ENCODE data around the gene ADGRB2.

ADGRB2 gene

GRCh38 chr1:31703431-31704270 is 60.5 kb downstream of the ADGRB2 start, which contains the start of gene COL16A1:
COL16A1 (minus strand) TSS chr1:31704017; CDS start chr1:31702193, 1,824 bp downstream.
- Mint-ChIP-seq H3K27me3 (peaks cover 34% of the 10 kb centered on the region), H3K9me3 (no peaks in the 10 kb centered on the region), H3K36me3 (no peaks in the 10 kb centered on the region), H3K4me3 (peak within 1 kb of the TSS; percentile 22), H3K4me1 (peaks cover 70% of the 10 kb centered on the region), H3K27ac (peak within 1 kb of the TSS; percentile 58)
- ATAC-seq, result no peak

- H3K27me3 Mint-ChIP-seq, result peaks cover 30% of the 10 kb centered on the region
- no peaks in the 10 kb centered on the region for H3K36me3 Mint-ChIP-seq
- no peaks in the 10 kb centered on the region for H3K9me3 Mint-ChIP-seq
- peaks cover 70% of the 10 kb centered on the region for H3K4me1 Mint-ChIP-seq
- no peak overlapping the region for H3K27ac Mint-ChIP-seq
- no peak for ATAC-seq
- no peak overlapping the region for H3K4me3 Mint-ChIP-seq
Observed at GRCh38 chr1:31702836-31703404, 61.2 kb downstream of the ADGRB2 start.

GRCh38 chr1:31701091-31701736 is 62.9 kb downstream of the ADGRB2 start:
- Mint-ChIP-seq H3K27ac (no peak overlapping the region), H3K9me3 (no peaks in the 10 kb centered on the region), H3K27me3 (peaks cover 24% of the 10 kb centered on the region), H3K4me3 (no peak overlapping the region), H3K36me3 (no peaks in the 10 kb centered on the region), H3K4me1 (peaks cover 57% of the 10 kb centered on the region)
- no peak for ATAC-seq

- Mint-ChIP-seq H3K36me3 (no peaks in the 10 kb centered on the region), H3K27me3 (peaks cover 20% of the 10 kb centered on the region), H3K4me1 (peaks cover 53% of the 10 kb centered on the region), H3K4me3 (no peak overlapping the region), H3K9me3 (no peaks in the 10 kb centered on the region), H3K27ac (no peak overlapping the region)
- ATAC-seq, result no peak
Observed at GRCh38 chr1:31700468-31701090, 63.6 kb downstream of the ADGRB2 start.

- Mint-ChIP-seq H3K4me1 (peaks cover 42% of the 10 kb centered on the region), H3K36me3 (no peaks in the 10 kb centered on the region), H3K27me3 (peaks cover 8% of the 10 kb centered on the region), H3K9me3 (no peaks in the 10 kb centered on the region), H3K4me3 (no peak overlapping the region), H3K27ac (peak overlapping the region; percentile 56)
- peak; percentile 67 for ATAC-seq
Observed at GRCh38 chr1:31699341-31699891, 64.7 kb downstream of the ADGRB2 start.

GRCh38 chr1:31697369-31697984 is 66.7 kb downstream of the ADGRB2 start:
- Mint-ChIP-seq H3K9me3 (no peaks in the 10 kb centered on the region), H3K4me3 (no peak overlapping the region), H3K27ac (no peak overlapping the region), H3K4me1 (peaks cover 33% of the 10 kb centered on the region), H3K36me3 (no peaks in the 10 kb centered on the region), H3K27me3 (no peaks in the 10 kb centered on the region)
- ATAC-seq, result no peak

GRCh38 chr1:31696242-31696641 is 67.9 kb downstream of the ADGRB2 start:
- Mint-ChIP-seq H3K4me1 (peaks cover 33% of the 10 kb centered on the region), H3K4me3 (no peak overlapping the region), H3K27me3 (peaks cover 6% of the 10 kb centered on the region), H3K27ac (no peak overlapping the region), H3K36me3 (no peaks in the 10 kb centered on the region), H3K9me3 (no peaks in the 10 kb centered on the region)
- ATAC-seq, result no peak

GRCh38 chr1:31695327-31695726 is 68.8 kb downstream of the ADGRB2 start:
- Mint-ChIP-seq H3K4me1 (peaks cover 25% of the 10 kb centered on the region), H3K27ac (no peak overlapping the region), H3K4me3 (no peak overlapping the region), H3K9me3 (no peaks in the 10 kb centered on the region), H3K36me3 (no peaks in the 10 kb centered on the region), H3K27me3 (peaks cover 13% of the 10 kb centered on the region)
- ATAC-seq, result no peak

GRCh38 chr1:31694964-31695313 is 69.2 kb downstream of the ADGRB2 start:
- Mint-ChIP-seq H3K27me3 (peaks cover 13% of the 10 kb centered on the region), H3K4me1 (peaks cover 21% of the 10 kb centered on the region), H3K9me3 (no peaks in the 10 kb centered on the region), H3K27ac (no peak overlapping the region), H3K4me3 (no peak overlapping the region), H3K36me3 (no peaks in the 10 kb centered on the region)
- no peak for ATAC-seq

- H3K9me3 Mint-ChIP-seq, result no peaks in the 10 kb centered on the region
- H3K27me3 Mint-ChIP-seq, result peaks cover 16% of the 10 kb centered on the region
- H3K27ac Mint-ChIP-seq, result no peak overlapping the region
- peaks cover 15% of the 10 kb centered on the region for H3K4me1 Mint-ChIP-seq
- ATAC-seq, result no peak
- H3K36me3 Mint-ChIP-seq, result no peaks in the 10 kb centered on the region
- no peak overlapping the region for H3K4me3 Mint-ChIP-seq
Observed at GRCh38 chr1:31694069-31694963, 69.8 kb downstream of the ADGRB2 start.

- Mint-ChIP-seq H3K4me3 (no peak overlapping the region), H3K36me3 (no peaks in the 10 kb centered on the region)
Observed at GRCh38 chr1:31693231-31693630, 70.9 kb downstream of the ADGRB2 start.

GRCh38 chr1:31691951-31692350 is 72.2 kb downstream of the ADGRB2 start:
- Mint-ChIP-seq H3K9me3 (no peaks in the 10 kb centered on the region), H3K27me3 (peaks cover 39% of the 10 kb centered on the region), H3K36me3 (no peaks in the 10 kb centered on the region), H3K27ac (no peak overlapping the region), H3K4me1 (peaks cover 14% of the 10 kb centered on the region), H3K4me3 (no peak overlapping the region)
- ATAC-seq, result no peak

More at GRCh38 chr1:31693231-31693630, 70.9 kb downstream of the ADGRB2 start:
- no peak for ATAC-seq
- Mint-ChIP-seq H3K27ac (no peak overlapping the region), H3K27me3 (peaks cover 27% of the 10 kb centered on the region), H3K9me3 (no peaks in the 10 kb centered on the region), H3K4me1 (peaks cover 9% of the 10 kb centered on the region)

GRCh38 chr1:31691446-31691845 is 72.7 kb downstream of the ADGRB2 start:
- Mint-ChIP-seq H3K9me3 (no peaks in the 10 kb centered on the region), H3K4me3 (no peak overlapping the region), H3K27ac (no peak overlapping the region), H3K27me3 (peaks cover 44% of the 10 kb centered on the region), H3K4me1 (peaks cover 14% of the 10 kb centered on the region), H3K36me3 (no peaks in the 10 kb centered on the region)
- no peak for ATAC-seq

- Mint-ChIP-seq H3K27ac (no peak overlapping the region), H3K4me1 (peaks cover 14% of the 10 kb centered on the region), H3K4me3 (no peak overlapping the region), H3K9me3 (no peaks in the 10 kb centered on the region), H3K36me3 (no peaks in the 10 kb centered on the region), H3K27me3 (peaks cover 50% of the 10 kb centered on the region)
- no peak for ATAC-seq
Observed at GRCh38 chr1:31690921-31691320, 73.2 kb downstream of the ADGRB2 start.

Data from stimulated activated memory B cell treated with anti-CD40 and anti-IgM and Interleukin-4, amounts not matched to agents 10 μg/mL and 1 μg/mL and 100 μg/mL, for 72 hours (primary cell).